GM15510 (cell line): ENCODE data around the gene HDAC4.

Source experiments
- POLR2A ChIP-seq: IDR thresholded peaks from 3 replicates; pipeline ENCODE4 v1.6.1; 2011; ENCODE audit warnings: borderline replicate concordance; ENCODE audit not compliant: insufficient read length; ENCODE audit errors: extremely low read depth

HDAC4 gene

DNA sequence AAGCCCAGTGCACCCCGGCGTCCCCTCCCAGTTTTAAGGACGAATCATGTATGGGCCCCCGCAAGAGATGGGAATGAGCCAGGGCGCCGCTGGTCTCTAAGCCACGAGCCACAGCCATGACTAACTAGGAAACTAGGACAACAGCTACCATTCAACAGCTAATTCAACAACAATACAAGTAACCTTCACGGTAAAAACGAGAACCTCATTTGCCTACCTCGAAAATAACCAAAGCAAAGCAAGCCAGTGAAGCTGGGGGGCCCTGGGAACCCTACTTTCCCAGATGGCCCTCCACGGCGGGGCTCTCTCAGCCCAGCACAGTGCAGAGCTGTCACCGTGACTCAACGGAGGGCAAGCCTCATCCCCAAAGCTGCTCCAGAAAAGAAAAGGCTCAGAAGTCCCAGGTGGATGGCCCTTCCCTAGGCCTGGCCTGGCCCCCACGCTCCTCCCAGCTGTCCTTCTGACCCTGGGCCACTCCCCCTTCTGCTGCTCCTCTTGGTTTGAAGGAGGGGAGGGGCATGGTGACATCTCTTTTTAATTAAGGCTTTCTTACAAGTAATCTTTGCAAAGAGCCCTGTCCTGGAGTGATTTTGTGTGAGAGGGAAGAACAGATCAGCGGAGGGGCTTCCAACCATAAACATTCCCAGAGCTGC is 126.3 kb downstream of the HDAC4 start:
- TF ChIP-seq POLR2A, result no peak

- no peak for TF ChIP-seq POLR2A
These were observed 127.3 kb downstream of the HDAC4 start for GRCh38 chr2:239273280-239274234.

GRCh38 chr2:239272626-239273025 is 128.2 kb downstream of the HDAC4 start:
- TF ChIP-seq POLR2A, result no peak

GRCh38 chr2:239271882-239272281 is 128.9 kb downstream of the HDAC4 start:
- TF ChIP-seq POLR2A, result no peak

- no peak for TF ChIP-seq POLR2A
These were observed 129.3 kb downstream of the HDAC4 start for GRCh38 chr2:239271471-239271870.

- no peak for TF ChIP-seq POLR2A
These were observed 130.9 kb downstream of the HDAC4 start for GRCh38 chr2:239269916-239270315.

DNA sequence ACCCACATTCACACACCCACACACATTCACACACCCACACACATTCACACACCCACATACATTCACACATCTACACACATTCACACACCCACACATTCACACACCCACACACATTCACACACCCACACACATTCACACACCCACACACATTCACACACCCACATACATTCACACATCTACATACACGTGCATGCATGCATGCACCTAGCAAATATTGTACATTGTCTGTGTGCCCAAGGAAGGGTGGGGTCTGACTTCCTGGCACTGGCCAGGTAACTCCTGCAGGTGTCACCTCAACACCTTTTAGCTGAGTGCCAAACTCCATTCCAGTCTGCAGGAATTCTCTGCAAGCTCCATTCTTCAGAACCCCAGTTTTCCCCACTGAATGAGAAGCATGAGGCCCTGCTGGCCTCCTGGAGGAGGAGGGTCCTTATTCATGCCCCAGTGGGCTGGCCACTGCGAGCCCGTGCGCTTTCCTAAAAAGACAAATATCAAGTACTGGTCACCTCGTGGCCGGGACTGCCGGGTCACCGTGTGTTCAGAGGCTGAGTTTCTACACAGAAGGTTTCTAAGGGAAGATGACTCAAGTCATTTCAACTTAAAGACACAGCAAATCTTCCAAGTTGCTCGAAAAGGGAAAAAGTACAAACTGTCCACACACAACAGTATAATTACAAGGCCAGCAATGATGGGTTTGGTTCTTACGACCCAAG is 131.5 kb downstream of the HDAC4 start:
- no peak for TF ChIP-seq POLR2A

- TF ChIP-seq POLR2A, result no peak
These were observed 132.3 kb downstream of the HDAC4 start for GRCh38 chr2:239268549-239268948.

DNA sequence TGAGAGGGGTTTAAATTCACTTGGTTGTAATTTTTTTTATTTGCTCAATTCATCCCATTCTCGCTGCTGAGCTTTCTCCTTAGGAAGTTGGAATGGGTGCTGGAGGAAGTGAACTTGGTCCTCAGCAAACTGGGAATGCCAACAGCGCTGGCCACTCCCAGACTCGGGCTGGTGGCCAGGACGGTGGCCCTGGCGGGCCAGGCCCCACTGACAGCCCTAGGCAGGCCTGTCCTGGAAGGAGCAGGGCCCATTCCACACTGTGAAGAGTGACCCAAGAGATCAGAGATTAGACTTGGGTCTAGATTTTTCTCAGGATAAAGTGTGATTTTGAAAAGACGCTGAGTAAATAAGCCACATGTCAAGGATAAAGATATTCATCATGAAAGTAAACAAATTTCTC is 132.7 kb downstream of the HDAC4 start:
- no peak for TF ChIP-seq POLR2A

DNA sequence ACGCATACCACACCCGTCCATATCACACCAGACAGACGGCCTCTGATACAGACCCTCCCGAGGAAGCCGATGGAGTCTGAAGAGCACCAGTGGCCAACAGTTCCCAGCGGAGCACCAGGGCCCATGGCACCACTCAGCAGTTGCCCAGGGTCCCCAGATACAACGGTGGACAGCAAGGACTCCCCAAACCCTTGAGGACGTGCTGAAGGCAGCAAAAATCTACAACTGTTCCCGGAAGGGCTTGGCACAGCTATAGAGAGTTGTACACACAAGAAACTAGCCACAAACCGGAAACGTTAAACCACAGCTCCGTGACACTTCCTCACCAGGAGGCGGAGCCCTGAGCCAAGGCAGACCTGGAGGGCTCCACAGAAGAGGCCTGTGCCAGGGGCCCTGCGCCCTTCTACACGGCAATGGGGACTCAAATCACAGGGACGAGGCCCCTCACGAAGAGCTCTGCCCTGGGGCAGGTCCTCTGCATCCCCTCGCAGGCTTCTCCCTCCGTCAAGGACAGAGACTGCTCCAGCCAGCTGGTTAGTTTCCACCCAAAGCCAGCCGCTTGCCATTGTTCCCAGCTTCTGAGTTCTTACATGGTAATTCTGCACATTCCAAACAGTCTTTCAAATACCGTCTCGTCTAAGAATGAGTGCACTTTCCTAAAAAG is 133.4 kb downstream of the HDAC4 start:
- no peak for TF ChIP-seq POLR2A

GRCh38 chr2:239266779-239267287 is 134.0 kb downstream of the HDAC4 start:
- TF ChIP-seq POLR2A, result no peak

DNA sequence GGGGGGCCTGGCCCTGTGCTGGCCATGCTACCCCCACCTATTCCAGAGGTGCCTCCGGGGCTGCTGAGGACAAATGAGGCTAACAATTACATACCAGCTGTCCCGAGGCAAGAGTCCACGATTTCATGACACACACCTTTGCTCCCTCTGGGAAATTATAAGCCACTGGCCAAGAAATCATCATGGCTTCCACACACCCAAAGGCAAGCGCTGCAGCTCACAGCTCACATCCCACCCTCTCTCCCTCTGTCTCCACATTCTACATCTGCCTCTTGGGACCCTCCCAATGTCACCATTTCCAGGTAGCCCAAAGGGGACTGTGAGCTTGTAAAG is 134.4 kb downstream of the HDAC4 start:
- TF ChIP-seq POLR2A, result no peak

DNA sequence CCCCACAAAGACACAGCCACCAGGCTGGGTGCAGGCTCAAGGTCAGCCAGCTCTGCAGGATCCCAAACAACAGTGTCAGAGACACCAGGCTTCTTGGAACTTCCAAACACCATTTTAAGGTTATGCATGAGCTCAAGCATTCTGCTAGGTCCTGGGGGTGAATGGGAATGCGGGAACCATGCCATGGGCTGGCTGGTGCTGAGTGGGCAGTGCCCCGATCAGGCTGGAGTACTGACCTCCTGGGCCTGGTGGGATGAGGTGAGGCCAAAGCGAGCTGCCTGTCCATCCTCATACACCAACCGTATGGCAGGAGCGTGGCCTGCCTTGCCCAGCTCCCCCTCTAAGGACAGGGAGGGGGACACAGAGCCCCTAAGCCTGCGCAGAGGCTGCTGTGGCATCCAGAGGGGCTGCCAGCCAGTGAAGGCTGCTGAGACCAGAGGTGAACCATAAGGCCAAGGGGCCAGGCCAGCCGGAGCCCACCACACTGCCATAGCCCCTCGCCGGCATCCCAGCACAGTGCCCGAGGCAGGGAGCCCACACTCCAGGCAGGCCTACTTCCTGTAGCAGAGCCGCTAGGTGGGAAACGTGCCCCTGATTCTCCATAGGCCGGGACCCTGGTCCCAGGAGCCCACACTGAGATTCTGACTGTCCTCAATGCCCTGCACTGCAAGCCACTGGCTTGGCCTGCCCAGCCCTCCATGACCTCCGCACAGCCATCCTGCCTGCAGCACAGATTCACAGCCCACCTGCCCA is 135.0 kb downstream of the HDAC4 start:
- TF ChIP-seq POLR2A, result no peak
